Astrocyte (in vitro differentiated cells and primary cell): Measurements from ENCODE around the gene CEP350.

Experiments used
- CTCF ChIP-seq: IDR thresholded peaks from 2 replicates; pipeline ENCODE4 v1.5.1; 2011; ENCODE audit warnings: low read depth, mild to moderate bottlenecking, inconsistent platforms, low read length, moderate library complexity; ENCODE audit not compliant: insufficient read depth
- EZH2 ChIP-seq: IDR thresholded peaks from 2 replicates; pipeline ENCODE4 v1.6.1; 2012; ENCODE audit warnings: mild to moderate bottlenecking, low read length, inconsistent platforms; ENCODE audit not compliant: insufficient read depth

- TF ChIP-seq CTCF, result no peak
- no peak for TF ChIP-seq EZH2
These were observed 142.7 kb downstream of the CEP350 start for GRCh38 chr1:180097326-180097605.
